Panc1 (cell line): ENCODE data around the gene OR2D2. TPM values are rescaled to one million over a fixed set of nuclear protein-coding genes. Genes with fewer than 3 reads are reported as not detected.
"Not testable (repeated sequence)": the region's sequence is repeated elsewhere in the genome, so short reads cannot be mapped to it uniquely, and the experiment has no call there.

Experiments
- ATAC-seq: fragments of 200-7000 bp; cut with Tn5 transposase; 2 replicates; pipeline ENCODE4 v1.9.1; 2020; ENCODE audit warnings: mild to moderate bottlenecking, moderate library complexity
- BruUV-seq: library from RNA; stranded (reverse); fragments of 400-500 nt; replicated peaks from 2 replicates; lab custom pipeline; 2021; lab: Mats Ljungman, UMichigan
- CTCF ChIA-PET: fragments of 300-600 bp; sonication (Branson Sonifier 250); formaldehyde crosslinking; loops from one replicate; lab custom pipeline; 2022; ENCODE audit warnings: antibody characterized with exemption; lab: Charles Lee
- POLR2A ChIA-PET: fragments of 300-600 bp; sonication (Branson Sonifier 250); formaldehyde crosslinking; loops from one replicate; lab custom pipeline; 2022; ENCODE audit warnings: antibody characterized with exemption; lab: Charles Lee
- DNase-seq: peaks from one replicate; pipeline ENCODE4 v3.0.0-alpha.2; 2010; ENCODE audit warnings: low read depth, low spot score
- H3K27ac ChIP-seq: 2 replicates; pipeline ENCODE4 v1.5.1; 2011; ENCODE audit warnings: mild to moderate bottlenecking, low read length, inconsistent platforms
- H3K27me3 ChIP-seq: fragments of 200-500 bp; sonication (Bioruptor generic); 2 replicates; pipeline ENCODE4 v1.6.0; 2014; ENCODE audit warnings: low read length, inconsistent platforms; ENCODE audit not compliant: control insufficient read depth, insufficient read depth
- H3K36me3 ChIP-seq: fragments of 200-500 bp; sonication (Bioruptor generic); 2 replicates; pipeline ENCODE4 v1.5.1; 2014; ENCODE audit warnings: inconsistent platforms, mild to moderate bottlenecking, low read length, moderate library complexity; ENCODE audit not compliant: control insufficient read depth, insufficient read depth
- H3K4me1 ChIP-seq: 2 replicates; pipeline ENCODE4 v1.5.1; 2011; ENCODE audit warnings: inconsistent platforms, mild to moderate bottlenecking, low read length, moderate library complexity; ENCODE audit not compliant: control insufficient read depth, insufficient read depth
- H3K4me3 ChIP-seq, 2 experiments: 2 replicates each; pipeline ENCODE4 v1.5.1; 2011 to 2012; ENCODE audit warnings: low read depth in 2 of 2, low read length in 2 of 2, mild to moderate bottlenecking in 2 of 2, inconsistent platforms in 1 of 2, moderate library complexity in 1 of 2
- H3K9me3 ChIP-seq: fragments of 200-500 bp; sonication (Bioruptor generic); 2 replicates; pipeline ENCODE4 v1.5.1; 2014; ENCODE audit warnings: low read depth, mild to moderate bottlenecking, inconsistent platforms, low read length, moderate library complexity; ENCODE audit not compliant: control insufficient read depth, insufficient read depth
- POLR2AphosphoS5 ChIP-seq: IDR thresholded peaks from 2 replicates; pipeline ENCODE4 v1.6.1; 2012; ENCODE audit warnings: mild to moderate bottlenecking, low read depth, low read length, moderate library complexity
- SIN3A ChIP-seq: IDR thresholded peaks from 2 replicates; pipeline ENCODE4 v1.6.1; 2012; ENCODE audit warnings: low read depth, mild to moderate bottlenecking, low read length, moderate library complexity, borderline replicate concordance; ENCODE audit not compliant: insufficient read depth
- TCF7L2 ChIP-seq: IDR thresholded peaks from 2 replicates; pipeline ENCODE4 v1.6.1; 2011; ENCODE audit warnings: mild to moderate bottlenecking, low read depth, low read length, inconsistent platforms
- in situ Hi-C: cut with HindIII; loops from 2 replicates; pipeline ENCODE4 v1.10.0; 2016; ENCODE audit warnings: low sequenced_read_pairs, low pct_unique_long_range_greater_than_20kb
- intact Hi-C: fragments of 100-400 bp; cut with micrococcal nuclease; formaldehyde crosslinking; loops from one replicate; pipeline ENCODE4 v1.10.0; 2022; ENCODE audit not compliant: unreplicated experiment
- total RNA-seq: library from RNA; stranded (reverse); gene quantifications from one replicate; pipeline ENCODE4 v1.2.1, GENCODE V29; 2021; ENCODE audit not compliant: unreplicated experiment
- TF ChIP-seq, protein P1 (sequence below): fragments of 450-650 bp; IDR thresholded peaks from 2 replicates; pipeline ENCODE4 v1.5.1; 2017; ENCODE audit warnings: mild to moderate bottlenecking
- TF ChIP-seq, protein P2 (sequence below), 2 experiments: IDR thresholded peaks; 2 replicates each; pipeline ENCODE4 v1.6.1; 2011 to 2012; ENCODE audit warnings: low read depth in 2 of 2, control low read depth in 1 of 2, low read length in 1 of 2, mild to moderate bottlenecking in 1 of 2, moderate library complexity in 1 of 2; ENCODE audit not compliant: insufficient read depth in 1 of 2

The OR2D2 gene
- total RNA-seq, 1 experiment from 2014 or later: 0.49 TPM

DNA sequence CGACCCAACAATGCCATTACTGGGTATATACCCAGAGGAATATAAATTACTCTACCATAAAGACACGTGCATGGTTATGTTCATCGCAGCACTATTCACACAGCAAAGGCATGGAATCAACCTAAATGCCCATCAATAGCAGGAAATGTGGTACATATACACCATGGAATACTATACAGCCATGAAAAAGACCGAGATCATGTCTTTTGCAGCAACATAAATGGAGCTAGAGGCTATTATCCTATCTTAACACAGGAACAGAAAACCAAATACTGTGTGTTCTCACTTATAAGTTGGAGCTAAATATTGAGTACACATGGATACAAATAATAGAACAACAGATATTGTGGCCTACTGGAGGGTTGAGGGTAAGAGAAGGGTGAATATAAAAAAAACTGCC lies 3.5 kb downstream of the OR2D2 start:
- POLR2A ChIA-PET: interaction anchor here (0.5 kb wide), 2 partner anchors 131 to 447 kb away, joined by 3 read pairs; partner anchors contain the start of genes NLRP14 and ZNF214
- Histone ChIP-seq H3K9me3 (no peaks in the 10 kb centered on the region), H3K36me3 (no peaks in the 10 kb centered on the region), H3K4me3 (no peak overlapping the region), H3K4me1 (no peaks in the 10 kb centered on the region), H3K27me3 (peaks cover 5% of the 10 kb centered on the region; the same call in 1 of the 2 replicates), H3K27ac (no peak overlapping the region)
- intact Hi-C loops (no loop called here), in situ Hi-C loops (no loop called here)
- CTCF ChIA-PET: no interaction called here
- BruUV-seq: no TSS peak
- DNase-seq (no peak), ATAC-seq (no peak)
- TF ChIP-seq POLR2AphosphoS5 (no peak), TCF7L2 (no peak), SIN3A (no peak)
- TF ChIP-seq, protein P1, sequence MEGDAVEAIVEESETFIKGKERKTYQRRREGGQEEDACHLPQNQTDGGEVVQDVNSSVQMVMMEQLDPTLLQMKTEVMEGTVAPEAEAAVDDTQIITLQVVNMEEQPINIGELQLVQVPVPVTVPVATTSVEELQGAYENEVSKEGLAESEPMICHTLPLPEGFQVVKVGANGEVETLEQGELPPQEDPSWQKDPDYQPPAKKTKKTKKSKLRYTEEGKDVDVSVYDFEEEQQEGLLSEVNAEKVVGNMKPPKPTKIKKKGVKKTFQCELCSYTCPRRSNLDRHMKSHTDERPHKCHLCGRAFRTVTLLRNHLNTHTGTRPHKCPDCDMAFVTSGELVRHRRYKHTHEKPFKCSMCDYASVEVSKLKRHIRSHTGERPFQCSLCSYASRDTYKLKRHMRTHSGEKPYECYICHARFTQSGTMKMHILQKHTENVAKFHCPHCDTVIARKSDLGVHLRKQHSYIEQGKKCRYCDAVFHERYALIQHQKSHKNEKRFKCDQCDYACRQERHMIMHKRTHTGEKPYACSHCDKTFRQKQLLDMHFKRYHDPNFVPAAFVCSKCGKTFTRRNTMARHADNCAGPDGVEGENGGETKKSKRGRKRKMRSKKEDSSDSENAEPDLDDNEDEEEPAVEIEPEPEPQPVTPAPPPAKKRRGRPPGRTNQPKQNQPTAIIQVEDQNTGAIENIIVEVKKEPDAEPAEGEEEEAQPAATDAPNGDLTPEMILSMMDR: no peak
- TF ChIP-seq, protein P2, sequence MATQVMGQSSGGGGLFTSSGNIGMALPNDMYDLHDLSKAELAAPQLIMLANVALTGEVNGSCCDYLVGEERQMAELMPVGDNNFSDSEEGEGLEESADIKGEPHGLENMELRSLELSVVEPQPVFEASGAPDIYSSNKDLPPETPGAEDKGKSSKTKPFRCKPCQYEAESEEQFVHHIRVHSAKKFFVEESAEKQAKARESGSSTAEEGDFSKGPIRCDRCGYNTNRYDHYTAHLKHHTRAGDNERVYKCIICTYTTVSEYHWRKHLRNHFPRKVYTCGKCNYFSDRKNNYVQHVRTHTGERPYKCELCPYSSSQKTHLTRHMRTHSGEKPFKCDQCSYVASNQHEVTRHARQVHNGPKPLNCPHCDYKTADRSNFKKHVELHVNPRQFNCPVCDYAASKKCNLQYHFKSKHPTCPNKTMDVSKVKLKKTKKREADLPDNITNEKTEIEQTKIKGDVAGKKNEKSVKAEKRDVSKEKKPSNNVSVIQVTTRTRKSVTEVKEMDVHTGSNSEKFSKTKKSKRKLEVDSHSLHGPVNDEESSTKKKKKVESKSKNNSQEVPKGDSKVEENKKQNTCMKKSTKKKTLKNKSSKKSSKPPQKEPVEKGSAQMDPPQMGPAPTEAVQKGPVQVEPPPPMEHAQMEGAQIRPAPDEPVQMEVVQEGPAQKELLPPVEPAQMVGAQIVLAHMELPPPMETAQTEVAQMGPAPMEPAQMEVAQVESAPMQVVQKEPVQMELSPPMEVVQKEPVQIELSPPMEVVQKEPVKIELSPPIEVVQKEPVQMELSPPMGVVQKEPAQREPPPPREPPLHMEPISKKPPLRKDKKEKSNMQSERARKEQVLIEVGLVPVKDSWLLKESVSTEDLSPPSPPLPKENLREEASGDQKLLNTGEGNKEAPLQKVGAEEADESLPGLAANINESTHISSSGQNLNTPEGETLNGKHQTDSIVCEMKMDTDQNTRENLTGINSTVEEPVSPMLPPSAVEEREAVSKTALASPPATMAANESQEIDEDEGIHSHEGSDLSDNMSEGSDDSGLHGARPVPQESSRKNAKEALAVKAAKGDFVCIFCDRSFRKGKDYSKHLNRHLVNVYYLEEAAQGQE (IDR thresholded peaks at IDR 0.05; ENCODE audit: insufficient read depth in 1 of 2, low read depth in 2 of 2, low read length in 1 of 2): no peak

DNA sequence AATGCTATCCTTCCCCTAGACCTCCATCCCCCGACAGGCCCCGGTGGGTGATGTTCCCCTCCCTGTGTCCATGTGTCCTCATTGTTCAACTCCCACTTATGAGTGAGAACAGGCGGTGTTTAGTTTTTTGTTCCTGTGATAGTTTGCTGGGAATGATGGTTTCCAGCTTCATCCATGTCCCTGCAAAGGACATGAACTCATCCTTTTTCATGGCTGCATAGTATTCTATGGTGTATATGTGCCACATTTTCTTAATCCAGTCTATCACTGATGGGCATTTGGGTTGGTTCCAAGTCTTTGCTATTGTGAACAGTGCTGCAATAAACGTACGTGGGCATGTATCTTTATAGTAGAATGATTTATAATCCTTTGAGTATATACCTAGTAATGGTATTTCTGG lies 4.6 kb downstream of the OR2D2 start:
- in situ Hi-C loops, DNase-seq, ATAC-seq, CTCF ChIA-PET, intact Hi-C loops, H3K9me3 ChIP-seq, H3K4me1 ChIP-seq, H3K4me3 ChIP-seq, POLR2A ChIA-PET, H3K36me3 ChIP-seq, H3K27ac ChIP-seq, H3K27me3 ChIP-seq, BruUV-seq: not testable (repeated sequence)

DNA sequence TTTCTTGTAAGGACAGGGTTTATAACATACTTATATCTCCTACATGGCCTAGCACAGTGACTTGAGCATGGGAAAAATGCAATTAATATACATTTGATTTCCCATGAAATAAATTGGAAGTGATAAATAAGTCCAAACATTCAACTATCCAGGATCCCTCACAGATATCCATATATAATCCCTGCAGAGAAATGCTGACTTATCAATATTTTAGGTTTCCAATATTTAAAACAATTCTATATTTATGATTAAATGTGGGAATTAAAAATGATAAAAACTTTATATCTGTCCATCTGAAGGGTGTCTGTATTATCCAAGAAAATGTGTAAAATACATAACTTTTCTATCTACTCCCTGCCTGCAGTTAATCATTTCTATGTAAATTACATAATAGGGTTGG lies 9.5 kb downstream of the OR2D2 start:
- intact Hi-C loops (no loop called here), in situ Hi-C loops (no loop called here)
- TF ChIP-seq POLR2AphosphoS5 (no peak), SIN3A (no peak), TCF7L2 (no peak)
- TF ChIP-seq, protein P1: no peak
- TF ChIP-seq, protein P2 (IDR thresholded peaks at IDR 0.05; ENCODE audit: insufficient read depth in 1 of 2, low read depth in 2 of 2, low read length in 1 of 2): no peak
- CTCF ChIA-PET: no interaction called here
- no peak for DNase-seq
- Histone ChIP-seq H3K36me3 (no peaks in the 10 kb centered on the region), H3K4me3 (no peak overlapping the region), H3K9me3 (no peaks in the 10 kb centered on the region), H3K27me3 (peaks cover 12% of the 10 kb centered on the region), H3K27ac (no peak overlapping the region), H3K4me1 (no peaks in the 10 kb centered on the region)
- BruUV-seq: no TSS peak
- POLR2A ChIA-PET: no interaction called here
- ATAC-seq: no peak
